Measurements from ENCODE around the gene DBP.

Gene DBP

DNA sequence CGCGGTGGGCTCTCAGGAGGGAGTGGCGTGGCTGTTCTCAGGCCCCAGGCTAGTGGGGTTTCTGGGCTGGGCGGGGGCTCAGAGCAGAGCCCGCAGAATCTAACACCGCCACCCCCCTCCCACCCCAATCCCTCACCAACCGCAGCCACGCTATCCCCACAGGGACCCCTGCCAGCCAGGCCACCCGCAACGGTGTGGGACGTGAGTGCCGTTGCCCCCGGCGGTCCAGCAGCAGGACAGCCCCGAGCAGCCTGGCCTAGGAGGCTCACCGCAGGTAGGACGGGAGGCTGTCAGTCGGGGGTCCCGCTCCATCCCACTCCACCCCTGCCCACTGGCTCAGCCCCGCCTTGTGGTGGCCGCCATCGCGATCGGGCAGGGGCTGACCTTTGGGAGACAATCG, 35.8 kb upstream of the DBP start, which contains the start of gene NTN5:
Gene NTN5, minus strand, starts transcription at position 24 of the 400 bp plus-strand sequence. CDS start 2,031 bp downstream, outside the sequence.
- TF ChIP-seq, protein P1, sequence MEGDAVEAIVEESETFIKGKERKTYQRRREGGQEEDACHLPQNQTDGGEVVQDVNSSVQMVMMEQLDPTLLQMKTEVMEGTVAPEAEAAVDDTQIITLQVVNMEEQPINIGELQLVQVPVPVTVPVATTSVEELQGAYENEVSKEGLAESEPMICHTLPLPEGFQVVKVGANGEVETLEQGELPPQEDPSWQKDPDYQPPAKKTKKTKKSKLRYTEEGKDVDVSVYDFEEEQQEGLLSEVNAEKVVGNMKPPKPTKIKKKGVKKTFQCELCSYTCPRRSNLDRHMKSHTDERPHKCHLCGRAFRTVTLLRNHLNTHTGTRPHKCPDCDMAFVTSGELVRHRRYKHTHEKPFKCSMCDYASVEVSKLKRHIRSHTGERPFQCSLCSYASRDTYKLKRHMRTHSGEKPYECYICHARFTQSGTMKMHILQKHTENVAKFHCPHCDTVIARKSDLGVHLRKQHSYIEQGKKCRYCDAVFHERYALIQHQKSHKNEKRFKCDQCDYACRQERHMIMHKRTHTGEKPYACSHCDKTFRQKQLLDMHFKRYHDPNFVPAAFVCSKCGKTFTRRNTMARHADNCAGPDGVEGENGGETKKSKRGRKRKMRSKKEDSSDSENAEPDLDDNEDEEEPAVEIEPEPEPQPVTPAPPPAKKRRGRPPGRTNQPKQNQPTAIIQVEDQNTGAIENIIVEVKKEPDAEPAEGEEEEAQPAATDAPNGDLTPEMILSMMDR (IDR thresholded peaks at IDR 0.05; ENCODE audit: borderline replicate concordance, control extremely low read depth, extremely low read depth, insufficient read depth, missing control alignments): no peak
- peak; percentile 16 for DNase-seq (ENCODE audit: low spot score)
- in situ Hi-C loops (cut with MboI; ENCODE audit: low sequenced_read_pairs, unreplicated experiment): no loop called here

DNA sequence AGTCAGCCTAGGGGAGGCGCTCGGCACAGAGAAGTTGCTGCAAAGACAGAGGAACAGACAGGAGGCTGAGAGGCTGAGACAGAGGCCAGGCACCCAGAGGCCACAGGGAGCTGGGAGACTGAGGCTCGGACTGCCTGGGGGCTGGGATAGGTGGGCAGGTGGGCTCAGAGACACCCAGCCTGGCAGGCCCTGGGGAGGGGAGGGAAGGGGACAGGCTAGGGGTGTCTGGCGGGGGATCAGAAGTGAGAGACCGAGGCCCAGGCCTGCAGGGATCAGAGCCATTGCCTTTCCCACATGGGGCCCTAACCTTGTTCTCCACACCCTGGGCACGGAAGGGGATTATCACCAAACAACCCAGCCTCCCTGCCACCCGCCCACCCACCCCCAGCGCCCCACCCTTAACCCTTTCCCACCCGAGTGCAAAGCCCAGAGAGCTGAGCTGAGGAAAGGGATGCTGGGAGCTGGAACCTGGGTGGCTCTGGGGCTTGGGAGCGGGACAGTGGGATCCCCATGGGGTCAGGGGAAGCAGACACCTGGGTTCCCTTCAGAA, 34.3 kb upstream of the DBP start:
- in situ Hi-C loops (cut with MboI; ENCODE audit: low sequenced_read_pairs, unreplicated experiment): no loop called here
- TF ChIP-seq, protein P1 (IDR thresholded peaks at IDR 0.05; ENCODE audit: borderline replicate concordance, control extremely low read depth, extremely low read depth, insufficient read depth, missing control alignments): no peak
- DNase-seq (ENCODE audit: low spot score): peak; percentile 39

DNA sequence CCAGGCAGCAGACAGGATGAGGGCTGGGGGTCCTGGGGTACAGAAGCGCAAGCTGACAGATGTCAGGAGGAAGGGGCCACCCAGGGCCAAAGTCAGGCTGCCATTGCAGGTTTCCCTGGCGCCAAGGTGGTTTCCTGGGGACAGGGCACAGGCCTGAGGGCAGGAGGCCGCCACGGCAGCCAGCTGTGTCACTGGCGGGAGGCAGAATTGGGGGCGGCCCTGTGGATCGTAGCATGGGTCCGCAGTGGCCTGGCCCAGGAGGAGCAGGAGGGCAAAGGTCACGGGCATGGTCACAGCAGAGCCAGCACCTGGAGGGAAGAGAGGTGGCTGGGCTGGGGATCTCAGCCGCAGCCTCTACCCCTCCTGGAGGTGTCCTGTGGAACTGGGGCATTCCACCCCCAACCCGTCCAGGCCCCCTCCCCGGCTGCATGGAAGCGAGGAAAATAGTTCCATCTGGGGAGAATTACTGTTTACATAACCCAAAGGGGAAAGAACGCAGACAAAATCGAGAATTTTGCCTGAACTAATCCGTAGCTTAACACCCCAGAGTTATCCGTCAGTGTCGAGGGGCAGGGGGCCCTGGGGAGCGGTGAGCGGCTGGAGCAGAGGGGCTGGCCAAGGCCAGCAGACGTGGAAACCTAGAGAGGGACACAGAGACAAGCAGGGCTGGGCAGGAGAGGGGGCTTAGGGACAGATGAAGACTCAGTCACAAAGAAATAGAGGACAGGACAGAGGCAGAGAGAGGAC, 33.7 kb upstream of the DBP start:
- in situ Hi-C loops (cut with MboI; ENCODE audit: low sequenced_read_pairs, unreplicated experiment): no loop called here
- DNase-seq (ENCODE audit: low spot score): peak; percentile 16
- TF ChIP-seq, protein P1 (IDR thresholded peaks at IDR 0.05; ENCODE audit: borderline replicate concordance, control extremely low read depth, extremely low read depth, insufficient read depth, missing control alignments): no peak

DNA sequence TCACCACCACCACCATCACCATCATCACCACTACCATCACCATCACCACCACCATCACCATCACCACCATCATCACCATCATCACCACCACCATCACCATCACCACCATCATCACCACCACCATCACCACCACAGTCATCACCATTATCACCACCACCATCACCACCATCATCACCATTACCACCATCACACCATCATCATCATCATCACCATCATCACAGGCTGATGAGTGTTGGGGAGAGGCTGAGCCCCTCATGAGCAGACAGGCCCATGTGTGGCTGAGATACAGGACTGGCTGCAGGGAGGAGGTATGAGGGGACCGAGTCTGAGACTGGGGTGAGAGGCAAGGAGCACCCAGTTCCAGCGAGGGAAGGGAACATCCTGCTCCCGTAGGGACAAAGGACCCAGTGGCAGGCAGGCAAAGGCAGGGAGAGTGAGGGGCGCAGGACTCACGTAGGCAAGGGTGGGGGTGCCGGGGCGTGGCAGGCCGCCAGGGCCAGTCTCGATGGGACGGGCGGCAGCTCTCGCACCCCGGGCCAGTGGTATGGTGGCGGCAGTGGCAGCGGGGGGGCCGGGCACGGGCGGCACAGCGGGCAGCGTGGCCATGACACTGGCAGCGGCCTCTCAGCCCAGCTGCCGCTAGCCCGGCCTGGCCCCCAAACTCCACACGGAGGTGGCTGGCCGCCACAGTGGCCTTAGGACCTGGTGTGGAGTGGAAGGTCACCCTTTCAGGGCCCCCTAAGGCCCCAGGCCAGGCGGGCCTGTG, 32.9 kb upstream of the DBP start:
- DNase-seq (ENCODE audit: low spot score): no peak
- TF ChIP-seq, protein P1 (IDR thresholded peaks at IDR 0.05; ENCODE audit: borderline replicate concordance, control extremely low read depth, extremely low read depth, insufficient read depth, missing control alignments): no peak
- in situ Hi-C loops (cut with MboI; ENCODE audit: low sequenced_read_pairs, unreplicated experiment): no loop called here

DNA sequence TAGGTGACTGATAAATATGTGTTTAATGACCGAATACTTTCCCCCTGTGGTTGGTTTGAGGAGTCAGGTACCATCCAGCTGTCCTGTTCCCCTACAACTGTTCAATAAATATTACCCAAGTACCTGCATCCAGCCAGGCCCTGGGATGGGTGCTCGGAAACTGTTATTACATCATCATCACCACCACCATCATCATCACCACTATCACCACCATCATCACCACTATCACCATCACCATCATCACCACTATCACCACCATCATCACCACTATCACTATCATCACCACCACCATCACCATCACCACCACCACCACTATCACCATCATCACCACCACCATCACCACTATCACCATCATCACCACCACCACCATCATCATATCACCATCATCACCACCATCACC, 31.6 kb upstream of the DBP start:
- in situ Hi-C loops (cut with MboI; ENCODE audit: low sequenced_read_pairs, unreplicated experiment): no loop called here
- TF ChIP-seq, protein P1 (IDR thresholded peaks at IDR 0.05; ENCODE audit: borderline replicate concordance, control extremely low read depth, extremely low read depth, insufficient read depth, missing control alignments): no peak
- no peak for DNase-seq (ENCODE audit: low spot score)

DNA sequence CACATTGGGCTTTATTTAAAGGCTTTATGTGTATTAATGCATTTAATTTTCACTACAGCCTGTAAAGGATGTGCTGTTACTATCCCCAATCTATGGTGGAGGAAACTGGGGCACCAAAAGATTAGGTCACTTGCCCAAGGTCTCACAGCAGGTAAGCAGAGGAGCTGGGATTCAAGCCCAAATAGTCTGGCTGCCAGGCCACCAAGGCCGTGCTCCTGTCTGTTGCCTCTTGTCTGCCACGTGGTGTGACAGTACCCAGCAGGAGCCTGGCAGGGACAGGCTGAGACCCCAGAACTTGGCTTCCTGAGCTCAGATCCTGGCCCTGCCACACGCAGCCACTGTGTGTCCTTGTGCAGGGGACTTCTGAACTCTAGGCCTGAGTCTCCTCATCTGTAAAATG, 31.2 kb upstream of the DBP start:
- TF ChIP-seq, protein P1 (IDR thresholded peaks at IDR 0.05; ENCODE audit: borderline replicate concordance, control extremely low read depth, extremely low read depth, insufficient read depth, missing control alignments): no peak
- in situ Hi-C loops (cut with MboI; ENCODE audit: low sequenced_read_pairs, unreplicated experiment): no loop called here
- no peak for DNase-seq (ENCODE audit: low spot score)

All from GM13976 (cell line).